Chondrocyte (in vitro differentiated cells): ENCODE results near the gene GANC. TPM values are rescaled to one million over a fixed set of nuclear protein-coding genes. Genes with fewer than 3 reads are reported as not detected.
"Not testable (repeated sequence)": the region's sequence is repeated elsewhere in the genome, so short reads cannot be mapped to it uniquely, and the experiment has no call there.

Source experiments
- DNase-seq: peaks from one replicate; pipeline ENCODE4 v3.0.0; 2021; ENCODE audit warnings: mixed read lengths, low spot score
- H3K27ac Mint-ChIP-seq: one replicate; pipeline ENCODE4 v1.8.0; 2021; ENCODE audit warnings: mild to moderate bottlenecking, moderate library complexity, mixed read lengths; ENCODE audit not compliant: unreplicated experiment
- H3K27me3 Mint-ChIP-seq: 2 replicates; pipeline ENCODE4 v1.8.0; 2021; ENCODE audit warnings: low read depth, mixed read lengths
- H3K36me3 Mint-ChIP-seq: 2 replicates; pipeline ENCODE4 v1.8.0; 2021; ENCODE audit warnings: low read depth, mixed read lengths
- H3K4me1 Mint-ChIP-seq: 2 replicates; pipeline ENCODE4 v1.8.0; 2021; ENCODE audit warnings: low read depth, mild to moderate bottlenecking, mixed read lengths
- H3K4me3 Mint-ChIP-seq: one replicate; pipeline ENCODE4 v1.8.0; 2021; ENCODE audit warnings: mild to moderate bottlenecking, moderate library complexity, mixed read lengths; ENCODE audit not compliant: unreplicated experiment
- H3K9me3 Mint-ChIP-seq: 2 replicates; pipeline ENCODE4 v1.8.0; 2021; ENCODE audit warnings: low read depth, mixed read lengths
- total RNA-seq: library from RNA; stranded (reverse); gene quantifications from 3 replicates; pipeline ENCODE4 v1.2.1, GENCODE V29; 2021
- TF ChIP-seq, protein P1 (sequence below): fragments of 200-600 bp; sonication (generic); IDR thresholded peaks from 2 replicates; pipeline ENCODE4 v1.5.0; 2021; ENCODE audit warnings: antibody characterized with exemption, mild to moderate bottlenecking, moderate library complexity

GANC gene
- total RNA-seq, 1 donor from 2014 or later = 20.7 TPM

DNA sequence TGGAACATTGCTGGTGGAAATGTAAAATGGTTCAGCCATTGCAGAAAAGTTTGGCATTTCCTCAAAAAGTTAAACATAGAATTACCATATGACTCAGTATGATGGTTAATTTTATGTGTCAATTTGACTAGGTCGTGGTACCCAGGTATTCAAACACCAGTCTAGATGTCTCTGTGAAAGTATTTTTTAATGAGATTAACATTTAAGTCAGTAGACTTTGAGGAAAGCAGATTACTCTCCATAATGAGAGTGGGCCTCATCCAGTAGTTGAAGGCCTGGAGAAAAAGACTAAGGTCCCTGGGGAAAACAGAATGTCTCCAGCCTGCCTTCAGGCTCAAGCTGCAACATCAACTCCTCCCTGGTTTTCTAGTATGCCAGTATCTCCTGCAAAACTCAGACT, 42.5 kb downstream of the GANC start:
- Mint-ChIP-seq H3K4me3 (no peak overlapping the region), H3K36me3 (peaks cover 20% of the 10 kb centered on the region), H3K27ac (no peak overlapping the region), H3K9me3 (no peaks in the 10 kb centered on the region), H3K4me1 (no peaks in the 10 kb centered on the region), H3K27me3 (no peaks in the 10 kb centered on the region)
- TF ChIP-seq, protein P1, sequence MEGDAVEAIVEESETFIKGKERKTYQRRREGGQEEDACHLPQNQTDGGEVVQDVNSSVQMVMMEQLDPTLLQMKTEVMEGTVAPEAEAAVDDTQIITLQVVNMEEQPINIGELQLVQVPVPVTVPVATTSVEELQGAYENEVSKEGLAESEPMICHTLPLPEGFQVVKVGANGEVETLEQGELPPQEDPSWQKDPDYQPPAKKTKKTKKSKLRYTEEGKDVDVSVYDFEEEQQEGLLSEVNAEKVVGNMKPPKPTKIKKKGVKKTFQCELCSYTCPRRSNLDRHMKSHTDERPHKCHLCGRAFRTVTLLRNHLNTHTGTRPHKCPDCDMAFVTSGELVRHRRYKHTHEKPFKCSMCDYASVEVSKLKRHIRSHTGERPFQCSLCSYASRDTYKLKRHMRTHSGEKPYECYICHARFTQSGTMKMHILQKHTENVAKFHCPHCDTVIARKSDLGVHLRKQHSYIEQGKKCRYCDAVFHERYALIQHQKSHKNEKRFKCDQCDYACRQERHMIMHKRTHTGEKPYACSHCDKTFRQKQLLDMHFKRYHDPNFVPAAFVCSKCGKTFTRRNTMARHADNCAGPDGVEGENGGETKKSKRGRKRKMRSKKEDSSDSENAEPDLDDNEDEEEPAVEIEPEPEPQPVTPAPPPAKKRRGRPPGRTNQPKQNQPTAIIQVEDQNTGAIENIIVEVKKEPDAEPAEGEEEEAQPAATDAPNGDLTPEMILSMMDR = no peak
- no peak for DNase-seq

DNA sequence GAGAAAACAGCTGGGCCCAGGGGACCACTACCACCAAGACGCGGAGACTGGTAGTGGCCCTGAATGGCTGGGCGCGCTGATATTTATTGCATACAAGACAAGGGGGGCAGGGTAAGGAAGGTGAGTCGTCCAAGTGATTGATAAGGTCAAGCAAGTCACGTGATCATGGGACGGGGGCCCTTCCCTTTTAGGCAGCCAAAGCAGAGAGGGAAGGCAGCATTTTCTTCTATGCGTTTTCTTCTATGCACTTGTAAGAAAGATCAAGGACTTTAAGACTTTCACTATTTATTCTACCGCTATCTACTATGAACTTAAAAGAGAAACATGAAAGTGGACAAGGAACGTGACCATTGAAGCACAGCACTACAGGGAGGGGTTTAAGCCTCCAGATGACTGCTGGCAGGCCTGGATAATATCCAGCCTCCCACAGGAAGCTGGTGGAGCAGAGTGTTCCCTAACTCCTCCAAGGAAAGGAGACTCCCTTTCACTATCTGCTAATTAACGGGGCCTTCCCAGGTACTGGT, 43.3 kb downstream of the GANC start:
- not testable (repeated sequence) for H3K4me1 Mint-ChIP-seq, H3K4me3 Mint-ChIP-seq, DNase-seq, H3K9me3 Mint-ChIP-seq, H3K27me3 Mint-ChIP-seq, H3K27ac Mint-ChIP-seq
- H3K36me3 Mint-ChIP-seq = peaks cover 14% of the 10 kb centered on the region

DNA sequence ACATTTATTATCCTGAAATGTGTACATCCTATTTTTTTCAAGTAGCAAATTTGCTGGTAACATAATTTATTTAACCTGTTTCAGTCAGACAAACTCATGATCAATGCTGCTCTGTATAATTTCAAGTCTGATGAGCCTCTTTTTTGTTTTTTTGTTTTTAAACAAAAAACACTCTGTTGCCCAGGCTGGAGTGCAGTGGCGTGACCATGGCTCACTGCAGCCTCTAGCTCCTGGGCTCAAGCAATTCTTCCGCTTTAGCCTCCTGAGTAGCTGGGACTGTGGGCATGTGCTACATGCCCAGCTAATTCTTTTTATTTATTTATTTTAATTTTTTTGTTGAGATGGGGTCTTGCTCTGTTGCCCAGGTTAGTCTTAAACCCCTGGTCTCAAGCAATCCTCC, 46.2 kb downstream of the GANC start:
- H3K27me3 Mint-ChIP-seq = no peaks in the 10 kb centered on the region
- no peak overlapping the region for H3K4me3 Mint-ChIP-seq
- H3K4me1 Mint-ChIP-seq = peaks cover 2% of the 10 kb centered on the region
- TF ChIP-seq, protein P1 = no peak
- H3K36me3 Mint-ChIP-seq = peaks cover 13% of the 10 kb centered on the region
- H3K9me3 Mint-ChIP-seq = no peaks in the 10 kb centered on the region
- H3K27ac Mint-ChIP-seq = no peak overlapping the region
- no peak for DNase-seq

DNA sequence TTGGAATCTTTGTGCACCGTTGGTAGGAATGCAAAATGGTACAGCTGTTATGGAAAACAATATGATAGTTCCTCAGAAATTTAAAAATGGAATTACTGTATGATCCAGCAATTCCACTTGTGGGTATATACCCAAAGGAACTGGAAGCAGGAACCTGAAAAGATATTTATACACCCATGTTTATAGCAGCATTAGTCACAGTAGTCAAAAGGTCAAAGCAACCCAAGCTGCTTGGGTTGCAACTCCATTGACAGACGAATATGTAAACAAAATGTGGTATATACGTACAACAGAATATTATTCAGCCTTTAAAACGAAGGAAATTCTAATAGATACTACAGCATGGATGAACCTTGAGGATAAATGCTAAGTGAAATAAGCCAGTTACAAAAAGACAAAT, 51.3 kb downstream of the GANC start:
- Mint-ChIP-seq H3K27me3 (no peaks in the 10 kb centered on the region), H3K27ac (no peak overlapping the region), H3K9me3 (no peaks in the 10 kb centered on the region), H3K4me3 (no peak overlapping the region), H3K36me3 (peaks cover 14% of the 10 kb centered on the region), H3K4me1 (peaks cover 2% of the 10 kb centered on the region)
- TF ChIP-seq, protein P1 = no peak
- DNase-seq = no peak

DNA sequence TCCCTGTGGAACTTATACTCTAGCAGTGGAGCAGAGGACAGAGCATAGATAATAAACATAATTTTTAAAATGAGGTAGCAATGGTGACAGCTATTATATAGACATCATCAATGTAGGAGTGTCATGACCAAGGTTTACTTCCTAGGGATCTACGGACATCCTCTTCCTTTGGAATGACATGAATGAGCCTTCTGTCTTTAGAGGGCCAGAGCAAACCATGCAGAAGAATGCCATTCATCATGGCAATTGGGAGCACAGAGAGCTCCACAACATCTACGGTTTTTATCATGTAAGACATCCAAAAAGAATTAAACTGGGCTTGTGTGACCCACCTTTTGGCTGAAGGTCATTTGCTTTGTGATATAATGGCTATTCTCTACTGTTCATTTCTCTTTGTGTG, 56.2 kb downstream of the GANC start:
- Mint-ChIP-seq H3K27ac (no peak overlapping the region), H3K36me3 (peaks cover 5% of the 10 kb centered on the region), H3K4me3 (no peak overlapping the region), H3K9me3 (no peaks in the 10 kb centered on the region), H3K4me1 (no peaks in the 10 kb centered on the region), H3K27me3 (no peaks in the 10 kb centered on the region)
- TF ChIP-seq, protein P1 = no peak
- no peak for DNase-seq

DNA sequence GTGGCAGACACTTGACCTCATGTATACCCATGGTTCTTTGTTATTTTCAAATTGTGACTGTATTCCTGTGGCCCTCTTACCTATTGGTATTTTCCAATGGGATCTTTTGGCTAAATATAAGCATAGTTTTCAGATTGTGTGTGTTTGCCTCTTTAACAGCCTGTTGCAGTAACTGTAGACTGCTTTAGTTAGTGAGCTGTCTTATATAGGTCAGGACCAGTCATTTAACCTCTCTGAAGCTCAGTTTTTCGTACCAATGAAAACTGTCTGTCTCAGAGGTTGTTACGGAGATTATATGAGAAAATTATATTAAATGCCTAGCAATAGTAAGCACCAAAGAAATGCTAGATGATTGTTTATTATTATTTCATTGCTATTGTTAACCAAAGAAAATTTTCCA, 57.0 kb downstream of the GANC start:
- Mint-ChIP-seq H3K4me3 (no peak overlapping the region), H3K9me3 (peaks cover 5% of the 10 kb centered on the region), H3K27me3 (no peaks in the 10 kb centered on the region), H3K27ac (no peak overlapping the region), H3K36me3 (peaks cover 8% of the 10 kb centered on the region), H3K4me1 (no peaks in the 10 kb centered on the region)
- no peak for DNase-seq
- TF ChIP-seq, protein P1 = no peak
